WTC11 (cell line): ENCODE measurements around the gene LTB. TPM values are rescaled to one million over a fixed set of nuclear protein-coding genes. Genes with fewer than 3 reads are reported as not detected.

ENCODE experiments used
- ATAC-seq: fragments of 200-7000 bp; cut with Tn5 transposase; 2 replicates; pipeline ENCODE4 v1.10.0; 2021; ENCODE audit warnings: mild to moderate bottlenecking, moderate library complexity
- Bru-seq: library from RNA; stranded (reverse); fragments of 400-500 nt; gene quantifications from one replicate; lab custom pipeline; 2021; lab: Mats Ljungman, UMichigan
- CTCF ChIA-PET: fragments of 300-600 bp; sonication (Branson Sonifier 250); formaldehyde crosslinking; loops from one replicate; lab custom pipeline; 2021; ENCODE audit warnings: antibody characterized with exemption; lab: Charles Lee
- POLR2A ChIA-PET: fragments of 350-600 bp; sonication (Branson Sonifier 250); formaldehyde crosslinking; loops from one replicate; lab custom pipeline; 2021; ENCODE audit warnings: antibody characterized with exemption; lab: Charles Lee
- DNase-seq: peaks from one replicate; pipeline ENCODE4 v3.0.0; 2021; ENCODE audit warnings: low spot score
- H3K27ac Mint-ChIP-seq: 2 replicates; pipeline ENCODE4 v1.8.0; 2021; ENCODE audit warnings: mixed read lengths
- H3K27me3 Mint-ChIP-seq: 2 replicates; pipeline ENCODE4 v1.8.0; 2021; ENCODE audit warnings: low read depth, mild to moderate bottlenecking, moderate library complexity, mixed read lengths
- H3K36me3 Mint-ChIP-seq: 2 replicates; pipeline ENCODE4 v1.8.0; 2021; ENCODE audit warnings: mixed read lengths
- H3K4me1 Mint-ChIP-seq: 2 replicates; pipeline ENCODE4 v1.8.0; 2022; ENCODE audit warnings: mixed read lengths
- H3K4me3 Mint-ChIP-seq: 2 replicates; pipeline ENCODE4 v1.8.0; 2021; ENCODE audit warnings: mild to moderate bottlenecking, moderate library complexity, mixed read lengths
- H3K9me3 Mint-ChIP-seq: 2 replicates; pipeline ENCODE4 v1.8.0; 2021; ENCODE audit warnings: mixed read lengths
- CREB1 ChIP-seq: sonication (generic); formaldehyde crosslinking; IDR thresholded peaks from 2 replicates; pipeline ENCODE4 v1.8.0; 2023; ENCODE audit warnings: mild to moderate bottlenecking, missing genetic modification reagents
- CTCF ChIP-seq: fragments of 200-600 bp; IDR thresholded peaks from 2 replicates; pipeline ENCODE4 v1.8.0; 2022; ENCODE audit warnings: antibody characterized with exemption
- E2F4 ChIP-seq: sonication (generic); formaldehyde crosslinking; IDR thresholded peaks from 2 replicates; pipeline ENCODE4 v1.8.1; 2022; ENCODE audit warnings: low read depth, mild to moderate bottlenecking, moderate library complexity, missing genetic modification reagents, borderline replicate concordance
- FOXP1 ChIP-seq: sonication (generic); formaldehyde crosslinking; IDR thresholded peaks from 2 replicates; pipeline ENCODE4 v1.8.0; 2022; ENCODE audit warnings: missing genetic modification reagents, mild to moderate bottlenecking, moderate library complexity, borderline replicate concordance
- GRHL2 ChIP-seq: fragments of 250-450 bp; sonication (Bioruptor Pico); IDR thresholded peaks from 2 replicates; pipeline ENCODE4 v1.8.0; 2022; ENCODE audit warnings: mild to moderate bottlenecking, moderate library complexity; ENCODE audit not compliant: insufficient replicate concordance, severe bottlenecking
- JAZF1 ChIP-seq: fragments of 250-450 bp; sonication (Bioruptor Pico); IDR thresholded peaks from 2 replicates; pipeline ENCODE4 v1.9.0; 2021; ENCODE audit warnings: moderate library complexity, mild to moderate bottlenecking, inconsistent platforms
- MXD4 ChIP-seq: fragments of 250-450 bp; sonication (Bioruptor Pico); IDR thresholded peaks from 2 replicates; pipeline ENCODE4 v1.8.0; 2021; ENCODE audit warnings: mild to moderate bottlenecking, moderate library complexity, borderline replicate concordance
- PRRX2 ChIP-seq: fragments of 250-450 bp; sonication (Bioruptor Pico); IDR thresholded peaks from 2 replicates; pipeline ENCODE4 v1.8.0; 2021; ENCODE audit warnings: mild to moderate bottlenecking
- RELA ChIP-seq: sonication (generic); formaldehyde crosslinking; IDR thresholded peaks from 2 replicates; pipeline ENCODE4 v1.8.1; 2022; ENCODE audit warnings: missing genetic modification reagents, mild to moderate bottlenecking, borderline replicate concordance
- RORB ChIP-seq: fragments of 250-450 bp; sonication (Bioruptor Pico); IDR thresholded peaks from 2 replicates; pipeline ENCODE4 v1.9.0; 2021; ENCODE audit warnings: mild to moderate bottlenecking
- SOX15 ChIP-seq: fragments of 250-450 bp; sonication (Bioruptor Pico); IDR thresholded peaks from 2 replicates; pipeline ENCODE4 v1.9.0; 2021; ENCODE audit warnings: mild to moderate bottlenecking
- STAT6 ChIP-seq: sonication (generic); formaldehyde crosslinking; conservative IDR thresholded peaks from 2 replicates; pipeline ENCODE4 v1.8.1; 2023; ENCODE audit warnings: mild to moderate bottlenecking, low read depth, missing genetic modification reagents, moderate library complexity
- TEAD1 ChIP-seq: sonication (generic); formaldehyde crosslinking; IDR thresholded peaks from 2 replicates; pipeline ENCODE4 v1.8.0; 2022; ENCODE audit warnings: mild to moderate bottlenecking, missing genetic modification reagents
- USF1 ChIP-seq: sonication (generic); formaldehyde crosslinking; IDR thresholded peaks from 2 replicates; pipeline ENCODE4 v1.8.0; 2022; ENCODE audit warnings: mild to moderate bottlenecking, missing genetic modification reagents
- ZNF232 ChIP-seq: sonication (generic); formaldehyde crosslinking; IDR thresholded peaks from 2 replicates; pipeline ENCODE4 v1.8.0; 2022; ENCODE audit warnings: mild to moderate bottlenecking, missing genetic modification reagents
- ZNF416 ChIP-seq: fragments of 250-450 bp; sonication (Bioruptor Pico); IDR thresholded peaks from 2 replicates; pipeline ENCODE4 v1.9.0; 2021; ENCODE audit warnings: mild to moderate bottlenecking, inconsistent platforms
- ZNF425 ChIP-seq: fragments of 250-450 bp; sonication (Bioruptor Pico); conservative IDR thresholded peaks from 2 replicates; pipeline ENCODE4 v1.9.0; 2021; ENCODE audit warnings: mild to moderate bottlenecking
- ZNF512 ChIP-seq: sonication (generic); formaldehyde crosslinking; IDR thresholded peaks from 2 replicates; pipeline ENCODE4 v1.8.1; 2022; ENCODE audit warnings: missing genetic modification reagents, borderline replicate concordance
- long read RNA-seq, 3 experiments: library from RNA in 1 of 3; library from capped mRNA in 1 of 3; library from polyadenylated mRNA in 1 of 3; unstranded in 2 of 3; stranded (forward) in 1 of 3; transcript quantifications; one replicate each; pipeline ENCODE4 v2.0.0, GENCODE V29; 2021
- total RNA-seq: library from RNA; stranded (reverse); gene quantifications from 3 replicates; pipeline ENCODE4 v1.2.3, GENCODE V29; 2021

LTB gene
- total RNA-seq = 1.0 to 1.5 TPM (median 1.3 TPM) in 3 replicates
- not detected for Bru-seq, nascent RNA
- long read RNA-seq, experiment 1, partial matches to known transcripts = 1 of 3 reads
- long read RNA-seq, experiment 1, other reads (novel, unspliced or antisense) = 2 of 3 reads
- long read RNA-seq, experiment 2 = 0 reads
- long read RNA-seq, experiment 3 = 0 reads

GRCh38 chr6:31582230-31582643 is at the start of gene LTB:
Gene LTB, minus strand, starts transcription at chr6:31582424. Its CDS starts 7 bp downstream, at chr6:31582417.
- Mint-ChIP-seq H3K9me3 (no peaks in the 10 kb centered on the region), H3K4me3 (peak within 1 kb of the TSS; percentile 92), H3K4me1 (peaks cover 38% of the 10 kb centered on the region), H3K27ac (peak within 1 kb of the TSS; percentile 10; the same call in 1 of the 2 replicates), H3K27me3 (peaks cover 37% of the 10 kb centered on the region), H3K36me3 (no peaks in the 10 kb centered on the region)
- DNase-seq (no peak), ATAC-seq (no peak)
- TF ChIP-seq ZNF416 = no peak
- TF ChIP-seq CTCF = no peak
- TF ChIP-seq ZNF512 (CRISPR knock-in tag) = no peak
- no peak for TF ChIP-seq TEAD1
- TF ChIP-seq RELA (CRISPR knock-in tag) = no peak
- TF ChIP-seq CREB1 (CRISPR knock-in tag) = no peak
- POLR2A ChIA-PET = interaction anchor here (1.2 kb wide), 1 partner anchor 41 kb away, joined by 3 read pairs; the partner anchor contains the start of gene DDX39B
- CTCF ChIA-PET = interaction anchor here (1.1 to 15.1 kb wide), 7 partner anchors 8 to 35 kb away, joined by 3 to 293 read pairs (median 31); partner anchors contain the start of genes ATP6V1G2, NCR3 and NFKBIL1

- no peak; the same call in 1 of the 2 replicates for ATAC-seq
- Mint-ChIP-seq H3K4me3 (no peak overlapping the region), H3K4me1 (no peaks in the 10 kb centered on the region)
- TF ChIP-seq ZNF232 (CRISPR knock-in tag) = no peak
- TF ChIP-seq MXD4 = no peak
- TF ChIP-seq JAZF1 (CRISPR knock-in tag) = no peak
- no peak for TF ChIP-seq RELA (CRISPR knock-in tag)
- TF ChIP-seq, all 79 proteins: peak for 0
- POLR2A ChIA-PET = no interaction called here
- Mint-ChIP-seq H3K36me3 (peaks cover 91% of the 10 kb centered on the region), H3K27ac (peak overlapping the region; percentile 82), H3K27me3 (no peaks in the 10 kb centered on the region; the same call in 1 of the 2 replicates), H3K9me3 (no peaks in the 10 kb centered on the region)
- DNase-seq = no peak
- CTCF ChIA-PET = no interaction called here
These were observed 49.6 kb upstream of the LTB start for GRCh38 chr6:31631681-31632278.

- ATAC-seq = no peak
- H3K27ac Mint-ChIP-seq = no peak overlapping the region
- H3K4me1 Mint-ChIP-seq = no peaks in the 10 kb centered on the region
- no peak for DNase-seq
- no peaks in the 10 kb centered on the region; the same call in 1 of the 2 replicates for H3K27me3 Mint-ChIP-seq
- H3K9me3 Mint-ChIP-seq = no peaks in the 10 kb centered on the region
- H3K36me3 Mint-ChIP-seq = peaks cover 91% of the 10 kb centered on the region
- H3K4me3 Mint-ChIP-seq = no peak overlapping the region
- ChIA-PET POLR2A (no interaction called here), CTCF (no interaction called here)
- TF ChIP-seq E2F4 (CRISPR knock-in tag) = no peak
- no peak for TF ChIP-seq PRRX2 (CRISPR knock-in tag)
- no peak for TF ChIP-seq USF1
- no peak for TF ChIP-seq RORB (CRISPR knock-in tag)
- TF ChIP-seq STAT6 = no peak
- no peak for TF ChIP-seq FOXP1
- TF ChIP-seq SOX15 (CRISPR knock-in tag) = no peak
- TF ChIP-seq ZNF425 (CRISPR knock-in tag) = no peak
- TF ChIP-seq GRHL2 (CRISPR knock-in tag) = no peak
These were observed 49.0 kb upstream of the LTB start for GRCh38 chr6:31631209-31631608.
